Measurements from ENCODE around the gene GALNT5.
"Not testable (repeated sequence)": the region's sequence is repeated elsewhere in the genome, so short reads cannot be mapped to it uniquely, and the experiment has no call there.

GALNT5 gene

DNA sequence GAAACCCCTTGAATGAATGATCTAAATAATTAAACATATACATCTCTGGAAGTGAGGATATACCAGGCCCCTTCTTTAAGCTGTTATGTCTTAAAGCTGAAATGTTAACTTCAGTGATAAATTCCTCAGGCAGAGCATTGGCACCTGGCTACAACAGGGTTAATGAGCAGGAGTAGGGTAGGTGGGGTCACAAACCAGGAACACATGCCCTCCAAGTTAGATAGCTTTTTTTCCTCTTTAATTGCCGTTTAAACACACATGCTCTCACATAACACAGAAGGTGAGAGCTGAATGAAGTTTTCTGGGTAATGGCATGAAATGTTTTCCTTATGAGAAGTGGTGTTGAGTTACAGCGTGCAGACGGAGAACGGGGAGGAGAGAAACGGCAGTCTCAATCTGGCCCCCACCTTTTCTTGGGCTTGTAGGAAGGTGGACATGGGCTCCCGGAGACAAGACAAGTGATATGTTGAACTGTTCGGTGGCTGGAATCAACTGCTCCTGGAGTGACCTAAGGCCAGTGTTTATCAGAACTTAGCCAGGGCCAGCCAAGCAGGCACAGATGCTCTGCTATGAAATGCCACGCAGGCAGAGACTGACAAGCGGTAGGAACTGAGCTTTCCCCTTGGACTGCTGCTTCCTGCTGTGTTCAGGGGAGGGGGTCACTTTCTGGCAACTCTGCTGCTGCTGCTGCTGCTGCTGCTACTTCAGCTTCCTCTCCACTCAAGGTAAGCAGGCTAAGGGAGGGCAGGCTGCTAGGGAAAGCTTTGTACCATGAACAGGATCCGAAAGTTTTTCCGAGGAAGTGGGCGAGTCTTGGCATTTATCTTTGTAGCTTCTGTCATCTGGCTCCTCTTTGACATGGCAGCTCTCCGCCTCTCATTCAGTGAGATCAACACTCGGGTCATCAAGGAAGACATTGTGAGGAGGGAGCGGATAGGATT, at the start of gene GALNT5:
Gene GALNT5, plus strand, starts transcription at position 394 of the 941 bp plus-strand sequence. Its CDS starts 378 bp downstream, at position 772.
- no peak for DNase-seq

- DNase-seq = no peak
These were observed 41.1 kb upstream of the GALNT5 start for GRCh38 chr2:157216286-157216965.

GRCh38 chr2:157217409-157217808, 40.1 kb upstream of the GALNT5 start:
- no peak for DNase-seq

DNA sequence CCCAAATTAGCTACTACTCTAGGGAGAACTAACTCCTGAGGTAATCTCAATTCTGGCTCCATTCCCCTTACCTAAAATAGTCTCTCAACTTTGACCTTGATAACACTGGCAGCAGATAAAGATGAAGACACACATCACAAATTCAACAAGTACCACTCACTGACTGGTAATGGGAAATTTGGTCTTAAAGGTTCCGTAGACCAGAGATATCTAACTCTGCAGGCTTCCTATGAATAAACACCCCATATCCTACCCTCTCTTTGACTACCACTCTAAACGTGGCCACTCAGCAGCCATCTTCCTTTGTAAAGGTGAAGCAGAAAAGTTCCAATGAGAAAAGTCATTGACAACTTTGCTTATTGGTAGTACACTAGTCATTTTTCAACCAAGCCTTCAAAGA, 38.6 kb upstream of the GALNT5 start:
- no peak for DNase-seq

GRCh38 chr2:157220502-157220901, 37.0 kb upstream of the GALNT5 start:
- no peak for DNase-seq

GRCh38 chr2:157221394-157221988, 36.0 kb upstream of the GALNT5 start:
- no peak for DNase-seq

GRCh38 chr2:157223624-157224205, 33.8 kb upstream of the GALNT5 start:
- DNase-seq = no peak

DNA sequence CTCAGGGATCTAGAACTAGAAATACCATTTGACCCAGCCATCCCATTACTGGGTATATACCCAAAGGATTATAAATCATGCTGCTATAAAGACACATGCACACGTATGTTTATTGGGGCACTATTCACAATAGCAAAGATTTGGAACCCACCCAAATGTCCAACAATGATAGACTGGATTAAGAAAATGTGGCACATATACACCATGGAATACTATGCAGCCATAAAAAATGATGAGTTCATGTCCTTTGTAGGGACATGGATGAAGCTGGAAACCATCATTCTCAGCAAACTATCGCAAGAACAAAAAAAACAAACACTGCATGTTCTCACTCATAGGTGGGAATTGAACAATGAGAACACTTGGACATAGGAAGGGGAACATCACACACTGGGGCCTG, 33.1 kb upstream of the GALNT5 start:
- DNase-seq = not testable (repeated sequence)

DNA sequence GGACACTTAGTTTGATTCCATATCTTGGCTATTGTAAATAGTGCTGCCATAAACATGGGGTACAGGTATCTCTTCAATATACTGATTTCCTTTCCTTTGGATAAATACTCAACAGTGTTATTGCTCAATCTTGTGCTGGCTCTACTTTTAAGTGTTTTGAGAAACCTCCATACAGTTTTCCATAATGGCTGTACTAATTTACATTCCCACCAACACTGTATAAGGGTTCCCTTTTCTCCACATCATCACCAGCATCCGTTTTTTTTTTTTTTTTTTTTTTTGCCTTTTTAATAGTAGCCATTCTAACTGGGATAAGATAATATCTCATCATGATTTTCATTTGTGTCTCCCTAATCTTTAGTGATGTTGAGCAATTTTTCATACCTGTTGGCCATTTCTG, 29.9 kb upstream of the GALNT5 start:
- DNase-seq = no peak

DNA sequence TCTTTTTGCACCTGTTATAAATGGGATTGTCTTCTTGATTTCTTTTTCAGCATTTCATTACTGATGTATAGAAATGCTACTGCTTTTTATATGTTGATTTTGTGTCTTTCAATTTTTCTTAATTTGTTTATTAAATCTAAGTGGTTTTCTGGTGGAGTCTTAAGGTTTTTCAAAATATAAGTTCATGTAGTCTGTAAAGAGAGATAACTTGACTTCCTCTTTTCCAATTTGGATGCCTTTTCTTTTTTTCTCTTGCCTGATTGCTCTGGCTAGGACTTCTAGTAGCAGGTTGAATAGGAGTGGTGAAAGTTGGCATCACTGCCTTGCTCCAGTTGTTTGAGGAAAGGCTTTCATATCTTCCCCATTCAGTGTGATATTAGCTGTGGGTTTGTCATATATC, 28.6 kb upstream of the GALNT5 start:
- DNase-seq = no peak

- no peak for DNase-seq
These were observed 27.9 kb upstream of the GALNT5 start for GRCh38 chr2:157229572-157229971.

GRCh38 chr2:157231476-157231875, 26.0 kb upstream of the GALNT5 start:
- DNase-seq = no peak

DNA sequence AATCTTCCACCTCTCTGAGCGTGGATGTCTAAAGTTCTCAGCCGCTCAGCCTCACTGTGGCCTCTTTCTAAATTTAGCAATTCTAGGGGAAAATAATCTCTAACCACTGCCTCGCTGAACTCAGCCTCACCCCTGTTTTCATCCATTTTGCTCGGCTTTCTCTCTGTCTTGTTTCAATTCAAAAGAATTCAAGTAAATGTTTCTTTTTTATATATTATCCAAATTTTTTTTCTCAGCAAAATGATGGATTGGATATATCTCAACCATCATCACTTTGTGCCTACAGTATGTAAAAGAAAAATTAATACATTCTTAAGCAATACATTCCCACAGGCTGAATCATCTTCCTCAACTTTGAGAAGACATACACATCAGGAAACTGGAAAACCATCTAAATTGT, 24.0 kb upstream of the GALNT5 start:
- no peak for DNase-seq

GRCh38 chr2:157236404-157236803, 21.1 kb upstream of the GALNT5 start:
- DNase-seq = no peak

- DNase-seq = no peak
These were observed 19.2 kb upstream of the GALNT5 start for GRCh38 chr2:157238296-157238695.

DNA sequence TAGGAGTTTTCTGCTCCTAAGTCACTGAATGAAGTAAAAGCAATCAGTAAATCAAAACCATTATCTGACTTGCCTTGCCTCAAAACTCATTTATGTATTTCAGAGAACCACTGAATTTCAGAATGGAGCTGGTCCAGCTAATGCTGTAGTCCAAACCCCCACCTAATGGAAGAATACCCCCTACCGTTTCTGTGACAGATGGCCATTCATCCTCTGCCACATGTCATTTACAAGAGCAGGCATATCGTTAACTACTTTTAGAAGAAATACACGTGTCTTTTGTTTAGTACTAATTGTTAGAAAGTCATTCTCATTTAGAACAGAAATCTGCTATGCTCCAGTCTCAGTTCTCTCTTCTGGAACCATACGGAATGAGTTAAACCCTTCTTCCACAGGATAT, 12.8 kb upstream of the GALNT5 start:
- no peak for DNase-seq

DNA sequence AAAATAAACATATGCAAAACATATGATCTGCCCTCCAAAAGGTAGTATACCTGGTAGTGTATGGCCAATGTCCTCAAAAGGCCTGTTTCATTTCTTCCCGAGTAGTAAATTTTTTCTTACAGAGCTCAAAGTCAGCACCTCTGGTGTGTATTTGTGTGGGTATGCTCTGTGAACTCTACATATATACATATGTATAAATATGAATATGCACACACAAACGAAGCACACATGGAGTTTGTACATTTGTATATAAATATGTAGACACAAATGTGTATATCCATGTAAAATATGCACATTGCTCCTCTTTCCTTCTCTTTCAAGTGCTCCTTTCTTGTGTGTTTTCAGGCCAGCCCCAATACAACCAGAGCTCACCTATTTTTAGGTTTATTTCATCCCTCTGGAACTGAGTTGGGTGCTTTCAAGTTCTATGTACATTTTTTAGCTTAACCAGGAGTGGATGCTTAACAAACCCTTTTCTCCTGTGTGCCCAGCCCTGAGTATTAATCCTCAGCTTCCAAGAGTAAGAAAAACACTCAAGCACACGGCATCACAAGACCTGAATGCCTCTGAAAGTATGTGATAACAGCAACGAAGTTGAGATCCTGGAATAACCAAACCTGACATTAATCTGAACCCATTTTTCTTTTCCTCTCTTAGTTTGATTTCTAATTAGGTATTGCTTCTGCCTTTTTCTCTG, 12.2 kb upstream of the GALNT5 start:
- DNase-seq = no peak

DNA sequence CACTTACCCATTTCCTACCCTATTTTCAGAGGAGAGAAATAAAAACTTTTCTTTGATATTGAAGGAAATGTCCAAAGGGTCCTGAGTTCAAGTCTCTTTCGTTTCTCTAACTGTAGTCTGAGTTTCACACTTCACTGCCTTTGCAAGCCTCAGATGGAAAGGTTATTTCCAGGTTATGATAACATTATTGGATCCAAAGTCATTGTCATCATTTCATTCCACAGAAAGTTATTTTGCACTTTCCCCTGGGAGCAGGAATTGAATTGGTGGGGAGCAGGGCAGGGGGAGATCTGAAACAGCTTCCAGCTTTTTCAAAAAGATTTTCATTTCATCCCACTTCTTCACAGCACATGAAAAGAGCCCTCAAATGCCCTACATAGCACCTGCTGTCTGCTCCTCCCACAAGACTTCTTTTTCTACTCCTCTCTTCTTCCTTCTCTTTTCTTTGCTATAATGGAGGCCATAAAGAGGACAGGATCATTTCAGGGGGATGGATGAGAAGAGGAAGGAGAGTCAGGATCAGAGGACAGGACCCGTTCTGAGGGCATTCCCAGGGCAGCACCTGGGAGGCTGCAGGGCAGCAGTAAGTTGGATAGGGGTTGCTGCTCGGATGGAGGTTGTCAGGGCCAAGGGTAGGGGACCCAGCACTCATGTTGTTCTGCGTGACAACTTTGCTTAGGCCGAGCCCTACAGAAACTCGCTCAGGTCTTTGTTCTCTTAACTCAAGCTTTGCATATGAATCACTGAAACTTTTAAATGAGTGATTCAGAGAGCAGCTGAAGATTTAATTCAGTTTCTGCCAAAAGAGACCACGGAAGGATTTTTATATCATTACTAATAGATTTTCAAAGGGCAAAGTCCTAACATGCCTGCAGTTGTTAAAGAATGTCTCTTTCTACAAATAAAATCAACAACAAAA, 11.4 kb upstream of the GALNT5 start:
- peak; percentile 69 for DNase-seq

GRCh38 chr2:157246765-157247407, 10.6 kb upstream of the GALNT5 start:
- DNase-seq = no peak

DNA sequence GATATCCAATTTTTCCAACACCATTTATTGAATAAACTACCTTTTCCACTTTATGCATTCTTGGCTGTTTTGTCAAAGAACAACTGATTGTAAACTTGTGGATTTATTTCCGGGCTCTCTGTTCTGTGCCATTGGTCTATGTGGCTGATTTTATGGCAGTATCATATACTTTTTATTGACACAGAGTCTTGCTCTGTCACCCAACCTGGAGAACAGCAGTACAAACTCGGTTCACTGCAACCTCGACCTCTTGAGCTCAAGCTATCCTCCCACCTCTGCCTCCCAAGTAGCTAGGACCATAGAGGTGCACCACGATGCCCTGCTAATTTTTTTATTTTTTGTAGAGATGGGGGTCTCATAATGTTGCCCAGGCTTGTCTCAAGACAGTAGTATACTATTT, 6.7 kb upstream of the GALNT5 start:
- no peak for DNase-seq

- no peak for DNase-seq
These were observed 5.6 kb upstream of the GALNT5 start for GRCh38 chr2:157251932-157252331.
